K562 (cell line): ENCODE measurements around the gene DCLK2. TPM values are rescaled to one million over a fixed set of nuclear protein-coding genes. Genes with fewer than 3 reads are reported as not detected.

ENCODE experiments used
- ATAC-seq: fragments of 200-7000 bp; cut with Tn5 transposase; 3 replicates; pipeline ENCODE4 v1.9.1; 2020; ENCODE audit warnings: moderate library complexity
- BruUV-seq: library from RNA; stranded (reverse); fragments of 400-500 nt; replicated peaks from 2 replicates; lab custom pipeline; 2021; lab: Mats Ljungman, UMichigan
- CTCF ChIA-PET: fragments of 300-600 bp; formaldehyde crosslinking; extraction: SDS; loops from one replicate; lab custom pipeline; 2021; ENCODE audit warnings: low intra/inter-chr PET ratio; lab: Yijun Ruan, JAX
- POLR2A ChIA-PET: fragments of 300-600, 350-650 bp; sonication (Branson Sonifier 250); formaldehyde crosslinking; extraction: SDS; loops from one replicate; lab custom pipeline; 2021; ENCODE audit warnings: antibody characterized with exemption, inconsistent platforms; lab: Yijun Ruan, JAX
- DNase-seq, 4 experiments: peaks; one replicate each; pipeline versions ENCODE4 v3.0.0 to v3.0.0-alpha.2; 2011 to 2018; ENCODE audit warnings: low spot score in 3 of 4, mixed read lengths in 3 of 4; ENCODE audit errors: extremely low read depth in 1 of 4
- FAIRE-seq: peaks from 2 replicates; lab custom pipeline; 2011; peaks lifted over from hg19 to GRCh38; lab: Jason Lieb, UNC
- H2AFZ ChIP-seq: 2 replicates; pipeline ENCODE4 v1.6.0; 2011; ENCODE audit warnings: low read depth, low read length, control low read depth, inconsistent platforms
- H3K27ac ChIP-seq: fragments of 200-600 bp; 3 replicates; pipeline ENCODE4 v1.8.0; 2011; ENCODE audit warnings: low read depth, mild to moderate bottlenecking, control low read depth, inconsistent platforms, low read length, moderate library complexity, mixed read lengths; ENCODE audit errors: extremely low read depth
- H3K27me3 ChIP-seq, 2 experiments: fragments of 300-600 bp in 1 of 2; 2 replicates in 1 of 2; 3 replicates in 1 of 2; pipeline versions ENCODE4 v1.6.0 to v1.8.0; 2011; ENCODE audit warnings: inconsistent platforms in 2 of 2, low read length in 2 of 2, mild to moderate bottlenecking in 1 of 2, mixed read lengths in 1 of 2, moderate library complexity in 1 of 2; ENCODE audit not compliant: control insufficient read depth in 2 of 2, insufficient read depth in 2 of 2
- H3K36me3 ChIP-seq: fragments of 300-600 bp; 3 replicates; pipeline ENCODE4 v1.8.0; 2011; ENCODE audit warnings: mild to moderate bottlenecking, low read length, inconsistent platforms; ENCODE audit not compliant: control insufficient read depth, insufficient read depth
- H3K4me1 ChIP-seq, 2 experiments: fragments of 200-600 bp in 1 of 2; replicated peaks in 1 of 2; 2 replicates in 1 of 2; 3 replicates in 1 of 2; pipeline versions ENCODE4 v1.5.1 to v1.8.0; 2011; ENCODE audit warnings: inconsistent platforms in 2 of 2, low read length in 2 of 2, mild to moderate bottlenecking in 1 of 2, mixed read lengths in 1 of 2, moderate library complexity in 1 of 2; ENCODE audit not compliant: control insufficient read depth in 2 of 2, insufficient read depth in 2 of 2
- H3K4me2 ChIP-seq: 2 replicates; pipeline ENCODE4 v1.6.1; 2011; ENCODE audit warnings: low read length, control low read depth, inconsistent platforms, mixed read lengths; ENCODE audit not compliant: insufficient read depth
- H3K4me3 ChIP-seq: fragments of 200-600 bp; sonication (generic), shearing (Covaris generic); 2 replicates; pipeline ENCODE4 v1.5.1; 2016; ENCODE audit warnings: control low read depth, inconsistent platforms
- H3K79me2 ChIP-seq: fragments of 200-600 bp; 3 replicates; pipeline ENCODE4 v1.8.0; 2011; ENCODE audit warnings: low read length, inconsistent platforms; ENCODE audit not compliant: control insufficient read depth, insufficient read depth
- H3K9ac ChIP-seq, 2 experiments: 2 replicates each; pipeline versions ENCODE4 v1.6.0 to v1.6.1; 2011; ENCODE audit warnings: low read depth in 2 of 2, low read length in 2 of 2, control low read depth in 1 of 2, inconsistent platforms in 1 of 2, mild to moderate bottlenecking in 1 of 2, mixed read lengths in 1 of 2; ENCODE audit not compliant: insufficient read depth in 1 of 2
- H3K9me1 ChIP-seq: one replicate; pipeline ENCODE4 v1.6.0; 2011; ENCODE audit warnings: inconsistent platforms, mild to moderate bottlenecking, low read length, moderate library complexity; ENCODE audit not compliant: control insufficient read depth, insufficient read depth
- H3K9me3 ChIP-seq: replicated peaks from 2 replicates; pipeline ENCODE4 v1.5.1; 2011; ENCODE audit warnings: low read depth, low read length, inconsistent platforms; ENCODE audit not compliant: control insufficient read depth, insufficient read depth
- H4K20me1 ChIP-seq: replicated peaks from 2 replicates; pipeline ENCODE4 v1.6.1; 2011; ENCODE audit warnings: low read length, inconsistent platforms, mixed read lengths; ENCODE audit not compliant: control insufficient read depth, insufficient read depth
- BHLHE40 ChIP-seq: IDR thresholded peaks from 2 replicates; pipeline ENCODE4 v1.6.1; 2011; ENCODE audit warnings: low read length, improper control_type of control experiment
- MAZ ChIP-seq, 2 experiments: fragments of 450-650 bp in 1 of 2; sonication (generic) in 1 of 2; formaldehyde crosslinking; IDR thresholded peaks in 1 of 2; conservative IDR thresholded peaks in 1 of 2; 2 replicates each; pipeline versions ENCODE4 v1.4.0 to v1.5.0; 2020; ENCODE audit warnings: mild to moderate bottlenecking in 1 of 2, missing genetic modification reagents in 1 of 2
- MEF2D ChIP-seq: conservative IDR thresholded peaks from 2 replicates; pipeline ENCODE4 v1.6.1; 2016; ENCODE audit warnings: low read depth, missing genetic modification characterization, missing compliant biosample characterization
- NCOA2 ChIP-seq, 2 experiments: fragments of 450-650 bp; IDR thresholded peaks; 2 replicates each; pipeline ENCODE4 v1.6.1; 2018; ENCODE audit warnings: mild to moderate bottlenecking in 2 of 2, moderate library complexity in 1 of 2; ENCODE audit not compliant: partially characterized antibody in 2 of 2
- SOX6 ChIP-seq: fragments of 450-650 bp; IDR thresholded peaks from 2 replicates; pipeline ENCODE4 v1.6.1; 2014; ENCODE audit warnings: mild to moderate bottlenecking
- ZFPM2 ChIP-seq: fragments of 250-450 bp; sonication (Bioruptor Pico); IDR thresholded peaks from 2 replicates; pipeline ENCODE4 v1.5.1; 2022; ENCODE audit warnings: mild to moderate bottlenecking
- ZKSCAN1 ChIP-seq: fragments of 150-350 bp; IDR thresholded peaks from 2 replicates; pipeline ENCODE4 v1.6.1; 2016; ENCODE audit warnings: low read depth, low read length
- ZNF644 ChIP-seq: fragments of 200-800 bp; sonication (Bioruptor generic); IDR thresholded peaks from 2 replicates; pipeline ENCODE4 v1.6.1; 2016; ENCODE audit warnings: low read depth, missing genetic modification characterization, missing compliant biosample characterization
- in situ Hi-C: fragments of 300-500 bp; cut with MboI; formaldehyde crosslinking; loops from 4 replicates; pipeline ENCODE4 v1.15.0; 2018; ENCODE audit warnings: inconsistent platforms, mixed read lengths
- intact Hi-C: fragments of 100-400 bp; cut with micrococcal nuclease; formaldehyde crosslinking; loops from 2 replicates; pipeline ENCODE4 v1.14.2; 2022
- polyA plus RNA-seq, 8 experiments: library from polyadenylated mRNA; depleted of rRNA in 4 of 8; stranded (reverse) in 5 of 8; unstranded in 3 of 8; fragments of >200 nt; fragmentation: Nextera tagmentation in 2 of 8; fragmentation: Illumina TruSeq in 1 of 8; extraction: Ambion mirVana in 2 of 8; extraction: Trizol in 1 of 8; gene quantifications; 2 replicates each; pipeline versions ENCODE4 v1.2.1 to v1.2.3, GENCODE V29; 2011 to 2014; ENCODE audit warnings: inconsistent platforms in 1 of 8, missing spikeins in 1 of 8
- total RNA-seq, 7 experiments: library from RNA; depleted of rRNA in 6 of 7; stranded (reverse); fragments of >200 nt in 6 of 7; fragmentation: Illumina TruSeq in 2 of 7; extraction: Trizol in 2 of 7; gene quantifications; 2 replicates each; pipeline versions ENCODE4 v1.2.1 to v1.2.3, GENCODE V29; 2011 to 2021; ENCODE audit warnings: low replicate concordance in 1 of 7
- TF ChIP-seq, protein P1 (sequence below): fragments of 450-650 bp; IDR thresholded peaks from 2 replicates; pipeline ENCODE4 v1.6.1; 2016; ENCODE audit warnings: mild to moderate bottlenecking, moderate library complexity
- TF ChIP-seq, protein P2 (sequence below): fragments of 450-650 bp; IDR thresholded peaks from 2 replicates; pipeline ENCODE4 v1.6.1; 2016; ENCODE audit warnings: missing biosample characterization, missing genetic modification characterization

DCLK2 gene
- total and polyA plus RNA-seq, 9 of the 15 experiments (the other 6 are each of a cell fraction or from before 2014, with no cell fraction given): not detected

DNA sequence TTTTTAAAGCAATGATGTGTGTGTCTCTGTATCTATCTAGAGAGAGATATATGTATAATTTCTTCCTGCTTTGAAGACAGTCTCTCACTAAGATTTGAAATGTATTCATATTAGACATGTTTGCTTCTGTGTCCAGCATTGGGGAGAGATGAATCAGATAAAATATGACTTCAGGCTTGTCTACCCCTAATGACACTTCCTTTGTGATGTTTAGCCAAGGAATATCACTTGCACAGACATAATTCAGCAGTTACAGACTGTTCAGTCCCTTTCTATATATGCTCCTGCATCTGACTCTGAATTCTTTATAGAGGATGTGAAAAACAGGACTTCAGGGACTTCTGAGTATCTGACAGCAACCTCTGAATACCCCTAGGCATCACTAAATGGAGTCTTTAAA, 158.4 kb downstream of the DCLK2 start:
- Histone ChIP-seq H3K4me1 (no peaks in the 10 kb centered on the region; a peak in 1 of 5 replicates), H3K9me3 (no peaks in the 10 kb centered on the region), H2AFZ (no peak overlapping the region), H3K27ac (no peak overlapping the region), H3K36me3 (no peaks in the 10 kb centered on the region), H3K27me3 (peaks cover 5 to 8% of the 10 kb centered on the region in 2 experiments; a peak in 3 of 5 replicates), H3K4me3 (no peak overlapping the region), H3K79me2 (no peaks in the 10 kb centered on the region), H3K4me2 (no peak overlapping the region), H3K9ac (no peak overlapping the region), H4K20me1 (no peaks in the 10 kb centered on the region), H3K9me1 (no peaks in the 10 kb centered on the region)
- intact Hi-C loops: no loop called here
- FAIRE-seq (no peak), DNase-seq (no peak), ATAC-seq (no peak)
- CTCF ChIA-PET: no interaction called here
- no TSS peak for BruUV-seq
- in situ Hi-C loops: no loop called here
- POLR2A ChIA-PET: interaction anchor here (0.9 kb wide), 1 partner anchor 8 kb away, joined by 3 read pairs; no protein-coding TSS in a partner anchor
- TF ChIP-seq, protein P1, sequence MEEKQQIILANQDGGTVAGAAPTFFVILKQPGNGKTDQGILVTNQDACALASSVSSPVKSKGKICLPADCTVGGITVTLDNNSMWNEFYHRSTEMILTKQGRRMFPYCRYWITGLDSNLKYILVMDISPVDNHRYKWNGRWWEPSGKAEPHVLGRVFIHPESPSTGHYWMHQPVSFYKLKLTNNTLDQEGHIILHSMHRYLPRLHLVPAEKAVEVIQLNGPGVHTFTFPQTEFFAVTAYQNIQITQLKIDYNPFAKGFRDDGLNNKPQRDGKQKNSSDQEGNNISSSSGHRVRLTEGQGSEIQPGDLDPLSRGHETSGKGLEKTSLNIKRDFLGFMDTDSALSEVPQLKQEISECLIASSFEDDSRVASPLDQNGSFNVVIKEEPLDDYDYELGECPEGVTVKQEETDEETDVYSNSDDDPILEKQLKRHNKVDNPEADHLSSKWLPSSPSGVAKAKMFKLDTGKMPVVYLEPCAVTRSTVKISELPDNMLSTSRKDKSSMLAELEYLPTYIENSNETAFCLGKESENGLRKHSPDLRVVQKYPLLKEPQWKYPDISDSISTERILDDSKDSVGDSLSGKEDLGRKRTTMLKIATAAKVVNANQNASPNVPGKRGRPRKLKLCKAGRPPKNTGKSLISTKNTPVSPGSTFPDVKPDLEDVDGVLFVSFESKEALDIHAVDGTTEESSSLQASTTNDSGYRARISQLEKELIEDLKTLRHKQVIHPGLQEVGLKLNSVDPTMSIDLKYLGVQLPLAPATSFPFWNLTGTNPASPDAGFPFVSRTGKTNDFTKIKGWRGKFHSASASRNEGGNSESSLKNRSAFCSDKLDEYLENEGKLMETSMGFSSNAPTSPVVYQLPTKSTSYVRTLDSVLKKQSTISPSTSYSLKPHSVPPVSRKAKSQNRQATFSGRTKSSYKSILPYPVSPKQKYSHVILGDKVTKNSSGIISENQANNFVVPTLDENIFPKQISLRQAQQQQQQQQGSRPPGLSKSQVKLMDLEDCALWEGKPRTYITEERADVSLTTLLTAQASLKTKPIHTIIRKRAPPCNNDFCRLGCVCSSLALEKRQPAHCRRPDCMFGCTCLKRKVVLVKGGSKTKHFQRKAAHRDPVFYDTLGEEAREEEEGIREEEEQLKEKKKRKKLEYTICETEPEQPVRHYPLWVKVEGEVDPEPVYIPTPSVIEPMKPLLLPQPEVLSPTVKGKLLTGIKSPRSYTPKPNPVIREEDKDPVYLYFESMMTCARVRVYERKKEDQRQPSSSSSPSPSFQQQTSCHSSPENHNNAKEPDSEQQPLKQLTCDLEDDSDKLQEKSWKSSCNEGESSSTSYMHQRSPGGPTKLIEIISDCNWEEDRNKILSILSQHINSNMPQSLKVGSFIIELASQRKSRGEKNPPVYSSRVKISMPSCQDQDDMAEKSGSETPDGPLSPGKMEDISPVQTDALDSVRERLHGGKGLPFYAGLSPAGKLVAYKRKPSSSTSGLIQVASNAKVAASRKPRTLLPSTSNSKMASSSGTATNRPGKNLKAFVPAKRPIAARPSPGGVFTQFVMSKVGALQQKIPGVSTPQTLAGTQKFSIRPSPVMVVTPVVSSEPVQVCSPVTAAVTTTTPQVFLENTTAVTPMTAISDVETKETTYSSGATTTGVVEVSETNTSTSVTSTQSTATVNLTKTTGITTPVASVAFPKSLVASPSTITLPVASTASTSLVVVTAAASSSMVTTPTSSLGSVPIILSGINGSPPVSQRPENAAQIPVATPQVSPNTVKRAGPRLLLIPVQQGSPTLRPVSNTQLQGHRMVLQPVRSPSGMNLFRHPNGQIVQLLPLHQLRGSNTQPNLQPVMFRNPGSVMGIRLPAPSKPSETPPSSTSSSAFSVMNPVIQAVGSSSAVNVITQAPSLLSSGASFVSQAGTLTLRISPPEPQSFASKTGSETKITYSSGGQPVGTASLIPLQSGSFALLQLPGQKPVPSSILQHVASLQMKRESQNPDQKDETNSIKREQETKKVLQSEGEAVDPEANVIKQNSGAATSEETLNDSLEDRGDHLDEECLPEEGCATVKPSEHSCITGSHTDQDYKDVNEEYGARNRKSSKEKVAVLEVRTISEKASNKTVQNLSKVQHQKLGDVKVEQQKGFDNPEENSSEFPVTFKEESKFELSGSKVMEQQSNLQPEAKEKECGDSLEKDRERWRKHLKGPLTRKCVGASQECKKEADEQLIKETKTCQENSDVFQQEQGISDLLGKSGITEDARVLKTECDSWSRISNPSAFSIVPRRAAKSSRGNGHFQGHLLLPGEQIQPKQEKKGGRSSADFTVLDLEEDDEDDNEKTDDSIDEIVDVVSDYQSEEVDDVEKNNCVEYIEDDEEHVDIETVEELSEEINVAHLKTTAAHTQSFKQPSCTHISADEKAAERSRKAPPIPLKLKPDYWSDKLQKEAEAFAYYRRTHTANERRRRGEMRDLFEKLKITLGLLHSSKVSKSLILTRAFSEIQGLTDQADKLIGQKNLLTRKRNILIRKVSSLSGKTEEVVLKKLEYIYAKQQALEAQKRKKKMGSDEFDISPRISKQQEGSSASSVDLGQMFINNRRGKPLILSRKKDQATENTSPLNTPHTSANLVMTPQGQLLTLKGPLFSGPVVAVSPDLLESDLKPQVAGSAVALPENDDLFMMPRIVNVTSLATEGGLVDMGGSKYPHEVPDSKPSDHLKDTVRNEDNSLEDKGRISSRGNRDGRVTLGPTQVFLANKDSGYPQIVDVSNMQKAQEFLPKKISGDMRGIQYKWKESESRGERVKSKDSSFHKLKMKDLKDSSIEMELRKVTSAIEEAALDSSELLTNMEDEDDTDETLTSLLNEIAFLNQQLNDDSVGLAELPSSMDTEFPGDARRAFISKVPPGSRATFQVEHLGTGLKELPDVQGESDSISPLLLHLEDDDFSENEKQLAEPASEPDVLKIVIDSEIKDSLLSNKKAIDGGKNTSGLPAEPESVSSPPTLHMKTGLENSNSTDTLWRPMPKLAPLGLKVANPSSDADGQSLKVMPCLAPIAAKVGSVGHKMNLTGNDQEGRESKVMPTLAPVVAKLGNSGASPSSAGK: no peak
- TF ChIP-seq, protein P2, sequence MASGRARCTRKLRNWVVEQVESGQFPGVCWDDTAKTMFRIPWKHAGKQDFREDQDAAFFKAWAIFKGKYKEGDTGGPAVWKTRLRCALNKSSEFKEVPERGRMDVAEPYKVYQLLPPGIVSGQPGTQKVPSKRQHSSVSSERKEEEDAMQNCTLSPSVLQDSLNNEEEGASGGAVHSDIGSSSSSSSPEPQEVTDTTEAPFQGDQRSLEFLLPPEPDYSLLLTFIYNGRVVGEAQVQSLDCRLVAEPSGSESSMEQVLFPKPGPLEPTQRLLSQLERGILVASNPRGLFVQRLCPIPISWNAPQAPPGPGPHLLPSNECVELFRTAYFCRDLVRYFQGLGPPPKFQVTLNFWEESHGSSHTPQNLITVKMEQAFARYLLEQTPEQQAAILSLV (tag): no peak
- TF ChIP-seq ZFPM2 (no peak), SOX6 (no peak), ZNF644 (no peak), ZKSCAN1 (no peak), MAZ (CRISPR knock-in tag; conservative IDR thresholded peaks at IDR 0.05 in 1 of 2, IDR thresholded peaks at IDR 0.05 in 1 of 2) (no peak), MEF2D (no peak), BHLHE40 (no peak), NCOA2 (IDR thresholded peaks at IDR 0.05; ENCODE audit: partially characterized antibody in 2 of 2) (no peak)
